GM12878 (cell line): Measurements from ENCODE around the gene DNAJB8. TPM values are rescaled to one million over a fixed set of nuclear protein-coding genes. Genes with fewer than 3 reads are reported as not detected.

Source experiments
- ATAC-seq: fragments of 200-7000 bp; cut with Tn5 transposase; 3 replicates; pipeline ENCODE4 v1.9.1; 2020; ENCODE audit warnings: mild to moderate bottlenecking, moderate library complexity
- BruUV-seq: library from RNA; stranded (reverse); fragments of 400-500 nt; replicated peaks from 2 replicates; lab custom pipeline; 2021; lab: Mats Ljungman, UMichigan
- CTCF ChIA-PET: fragments of 300-600 bp; sonication (Branson Sonifier 250); formaldehyde crosslinking; extraction: SDS; loops from one replicate; lab custom pipeline; 2021; ENCODE audit warnings: inconsistent platforms; lab: Yijun Ruan, JAX
- POLR2A ChIA-PET: fragments of 350-600 bp; formaldehyde crosslinking; extraction: SDS; loops from one replicate; lab custom pipeline; 2021; ENCODE audit warnings: inconsistent platforms; lab: Charles Lee
- RAD21 ChIA-PET: fragments of 300-600 bp; sonication (Branson Sonifier 250); formaldehyde crosslinking; loops from one replicate; lab custom pipeline; 2023; ENCODE audit warnings: antibody characterized with exemption; ENCODE audit not compliant: unreplicated experiment; lab: Charles Lee
- SMC1A ChIA-PET: fragments of 300-600 bp; sonication (Branson Sonifier 250); formaldehyde crosslinking; loops from one replicate; lab custom pipeline; 2023; ENCODE audit not compliant: unreplicated experiment, uncharacterized antibody; lab: Charles Lee
- DNase-seq: peaks from one replicate; pipeline ENCODE4 v3.0.0-alpha.2; 2011; ENCODE audit warnings: low read depth, low spot score
- FAIRE-seq: peaks from 3 replicates; lab custom pipeline; 2011; peaks lifted over from hg19 to GRCh38; lab: Jason Lieb, UNC
- H2AFZ ChIP-seq: 2 replicates; pipeline ENCODE4 v1.6.0; 2011; ENCODE audit warnings: low read depth, low read length, control low read depth; ENCODE audit not compliant: control insufficient read depth
- H3K27ac ChIP-seq: 2 replicates; pipeline ENCODE4 v1.5.1; 2011; ENCODE audit warnings: control low read depth; ENCODE audit not compliant: control insufficient read depth, insufficient read depth
- H3K27me3 ChIP-seq, 2 experiments: replicated peaks in 1 of 2; 2 replicates each; pipeline versions ENCODE4 v1.6.0 to v1.6.1; 2011; ENCODE audit warnings: low read length in 1 of 2; ENCODE audit not compliant: control insufficient read depth in 2 of 2, insufficient read depth in 2 of 2
- H3K36me3 ChIP-seq, 2 experiments: 2 replicates each; pipeline ENCODE4 v1.5.1; 2011; ENCODE audit warnings: low read length in 1 of 2; ENCODE audit not compliant: control insufficient read depth in 2 of 2, insufficient read depth in 2 of 2
- H3K4me1 ChIP-seq: 2 replicates; pipeline ENCODE4 v1.6.1; 2011; ENCODE audit warnings: mild to moderate bottlenecking, low read length, moderate library complexity, mixed read lengths; ENCODE audit not compliant: control insufficient read depth, insufficient read depth
- H3K4me2 ChIP-seq: 2 replicates; pipeline ENCODE4 v1.6.0; 2011; ENCODE audit warnings: control low read depth; ENCODE audit not compliant: control insufficient read depth, insufficient read depth
- H3K4me3 ChIP-seq: fragments of 200-600 bp; sonication (generic); 2 replicates; pipeline ENCODE4 v1.5.1; 2016
- H3K79me2 ChIP-seq: 2 replicates; pipeline ENCODE4 v1.6.0; 2011; ENCODE audit warnings: low read length; ENCODE audit not compliant: control insufficient read depth, insufficient read depth
- H3K9ac ChIP-seq: 2 replicates; pipeline ENCODE4 v1.8.0; 2011; ENCODE audit warnings: low read length, control low read depth, mixed read lengths; ENCODE audit not compliant: control insufficient read depth, insufficient read depth
- H3K9me3 ChIP-seq: replicated peaks from 3 replicates; pipeline ENCODE4 v1.5.1; 2011; ENCODE audit warnings: mild to moderate bottlenecking, low read length; ENCODE audit not compliant: control insufficient read depth, insufficient read depth
- H4K20me1 ChIP-seq: 2 replicates; pipeline ENCODE4 v1.6.0; 2011; ENCODE audit not compliant: control insufficient read depth, insufficient read depth
- ASH2L ChIP-seq: fragments of 300-600, 200-600 bp; sonication (generic); IDR thresholded peaks from 2 replicates; pipeline ENCODE4 v1.6.1; 2017; ENCODE audit warnings: low read depth, mild to moderate bottlenecking, borderline replicate concordance
- BACH1 ChIP-seq: fragments of 450-650 bp; IDR thresholded peaks from 2 replicates; pipeline ENCODE4 v1.6.1; 2017; ENCODE audit warnings: mild to moderate bottlenecking, borderline replicate concordance
- BRCA1 ChIP-seq: IDR thresholded peaks from 2 replicates; pipeline ENCODE4 v1.6.1; 2011; ENCODE audit warnings: low read depth, low read length, improper control_type of control experiment
- CHD2 ChIP-seq: IDR thresholded peaks from 2 replicates; pipeline ENCODE4 v1.6.1; 2011; ENCODE audit warnings: low read depth, low read length, improper control_type of control experiment, borderline replicate concordance
- PAX8 ChIP-seq: fragments of 450-650 bp; IDR thresholded peaks from 2 replicates; pipeline ENCODE4 v1.6.1; 2017; ENCODE audit warnings: mild to moderate bottlenecking, moderate library complexity
- RBBP5 ChIP-seq: fragments of 200-600 bp; sonication (generic); conservative IDR thresholded peaks from 2 replicates; pipeline ENCODE4 v1.6.1; 2016
- SREBF1 ChIP-seq: IDR thresholded peaks from 2 replicates; pipeline ENCODE4 v1.6.1; 2012; ENCODE audit warnings: mild to moderate bottlenecking, low read length
- SREBF2 ChIP-seq: IDR thresholded peaks from 2 replicates; pipeline ENCODE4 v1.6.1; 2012; ENCODE audit warnings: mild to moderate bottlenecking, low read length
- TARDBP ChIP-seq: IDR thresholded peaks from 2 replicates; pipeline ENCODE4 v1.6.1; 2016; ENCODE audit warnings: borderline replicate concordance
- ZNF274 ChIP-seq: IDR thresholded peaks from one replicate; pipeline ENCODE4 v1.8.0; 2011; ENCODE audit not compliant: insufficient read length, insufficient read depth
- WGBS: methylation state at CpG from one replicate; pipeline ENCODE4 v1.1.6; 2016; ENCODE audit warnings: low lambda C conversion rate; ENCODE audit not compliant: insufficient replicate concordance, insufficient coverage; ENCODE audit errors: missing lambda C conversion rate; 5-methylcytosine and 5-hydroxymethylcytosine counted together
- in situ Hi-C: fragments of 300-500 bp; cut with MboI; formaldehyde crosslinking; loops from 9 replicates; pipeline ENCODE4 v1.14.3; 2018; ENCODE audit warnings: mixed read lengths
- intact Hi-C: fragments of 100-400 bp; cut with micrococcal nuclease; formaldehyde crosslinking; loops from one replicate; pipeline ENCODE4 v1.14.2; 2022; ENCODE audit not compliant: unreplicated experiment
- polyA plus RNA-seq, 11 experiments: library from polyadenylated mRNA; depleted of rRNA in 4 of 11; unstranded in 6 of 11; stranded (reverse) in 5 of 11; fragments of >200 nt; fragmentation: Nextera tagmentation in 4 of 11; fragmentation: Illumina TruSeq in 1 of 11; extraction: Ambion mirVana in 4 of 11; extraction: Trizol in 1 of 11; gene quantifications; 1 replicate in 1 of 11; 2 replicates in 10 of 11; pipeline versions ENCODE4 v1.2.1 to v1.2.3, GENCODE V29; 2011 to 2016; ENCODE audit warnings: inconsistent platforms in 2 of 11, missing spikeins in 2 of 11, low read depth in 1 of 11
- total RNA-seq, 4 experiments: library from RNA; depleted of rRNA in 3 of 4; stranded (reverse); fragments of >200 nt in 3 of 4; fragmentation: Illumina TruSeq in 1 of 4; extraction: Trizol in 1 of 4; gene quantifications; 2 replicates each; pipeline versions ENCODE4 v1.2.1 to v1.2.3, GENCODE V29; 2013 to 2021
- TF ChIP-seq, protein P1 (sequence below): fragments of 450-650 bp; IDR thresholded peaks from 2 replicates; pipeline ENCODE4 v1.6.1; 2017; ENCODE audit warnings: borderline replicate concordance
- TF ChIP-seq, protein P2 (sequence below): fragments of 450-650 bp; formaldehyde crosslinking; IDR thresholded peaks from 2 replicates; pipeline ENCODE4 v1.4.0; 2022; ENCODE audit warnings: mild to moderate bottlenecking, moderate library complexity
- TF ChIP-seq, protein P3 (sequence below): IDR thresholded peaks from 2 replicates; pipeline ENCODE4 v1.6.1; 2012; ENCODE audit warnings: low read depth, low read length, improper control_type of control experiment

The DNAJB8 gene
- total and polyA plus RNA-seq, 10 of the 15 experiments (the other 5 are each of a cell fraction or from before 2014, with no cell fraction given) = not detected

DNA sequence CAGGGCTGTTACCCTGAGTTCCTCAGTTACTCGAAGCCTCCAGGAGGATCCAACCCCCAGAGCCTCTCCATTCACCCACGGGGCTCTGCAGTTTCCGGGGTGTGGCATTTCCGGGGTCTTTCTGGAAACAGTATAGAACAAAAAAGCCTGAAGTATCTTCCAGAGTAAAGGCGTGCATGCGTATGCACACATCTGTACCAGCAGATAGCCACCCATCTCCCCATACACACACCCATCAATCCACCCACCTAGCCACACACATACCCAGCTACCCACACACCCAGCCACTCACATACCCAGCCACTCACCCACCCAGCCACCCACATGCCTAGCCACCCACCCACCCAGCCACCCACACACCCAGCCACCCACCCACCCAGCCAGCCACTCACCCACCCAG, 2.9 kb upstream of the DNAJB8 start:
- ChIA-PET CTCF (no interaction called here), SMC1A (no interaction called here), POLR2A (no interaction called here)
- no peak overlapping the region for H3K4me2 ChIP-seq
- no peaks in the 10 kb centered on the region for H3K36me3 ChIP-seq
- H2AFZ ChIP-seq = no peak overlapping the region
- TF ChIP-seq ZNF274 = no peak
- TF ChIP-seq, protein P1, sequence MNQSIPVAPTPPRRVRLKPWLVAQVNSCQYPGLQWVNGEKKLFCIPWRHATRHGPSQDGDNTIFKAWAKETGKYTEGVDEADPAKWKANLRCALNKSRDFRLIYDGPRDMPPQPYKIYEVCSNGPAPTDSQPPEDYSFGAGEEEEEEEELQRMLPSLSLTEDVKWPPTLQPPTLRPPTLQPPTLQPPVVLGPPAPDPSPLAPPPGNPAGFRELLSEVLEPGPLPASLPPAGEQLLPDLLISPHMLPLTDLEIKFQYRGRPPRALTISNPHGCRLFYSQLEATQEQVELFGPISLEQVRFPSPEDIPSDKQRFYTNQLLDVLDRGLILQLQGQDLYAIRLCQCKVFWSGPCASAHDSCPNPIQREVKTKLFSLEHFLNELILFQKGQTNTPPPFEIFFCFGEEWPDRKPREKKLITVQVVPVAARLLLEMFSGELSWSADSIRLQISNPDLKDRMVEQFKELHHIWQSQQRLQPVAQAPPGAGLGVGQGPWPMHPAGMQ = no peak
- no peak for TF ChIP-seq SREBF2
- TF ChIP-seq, protein P2, sequence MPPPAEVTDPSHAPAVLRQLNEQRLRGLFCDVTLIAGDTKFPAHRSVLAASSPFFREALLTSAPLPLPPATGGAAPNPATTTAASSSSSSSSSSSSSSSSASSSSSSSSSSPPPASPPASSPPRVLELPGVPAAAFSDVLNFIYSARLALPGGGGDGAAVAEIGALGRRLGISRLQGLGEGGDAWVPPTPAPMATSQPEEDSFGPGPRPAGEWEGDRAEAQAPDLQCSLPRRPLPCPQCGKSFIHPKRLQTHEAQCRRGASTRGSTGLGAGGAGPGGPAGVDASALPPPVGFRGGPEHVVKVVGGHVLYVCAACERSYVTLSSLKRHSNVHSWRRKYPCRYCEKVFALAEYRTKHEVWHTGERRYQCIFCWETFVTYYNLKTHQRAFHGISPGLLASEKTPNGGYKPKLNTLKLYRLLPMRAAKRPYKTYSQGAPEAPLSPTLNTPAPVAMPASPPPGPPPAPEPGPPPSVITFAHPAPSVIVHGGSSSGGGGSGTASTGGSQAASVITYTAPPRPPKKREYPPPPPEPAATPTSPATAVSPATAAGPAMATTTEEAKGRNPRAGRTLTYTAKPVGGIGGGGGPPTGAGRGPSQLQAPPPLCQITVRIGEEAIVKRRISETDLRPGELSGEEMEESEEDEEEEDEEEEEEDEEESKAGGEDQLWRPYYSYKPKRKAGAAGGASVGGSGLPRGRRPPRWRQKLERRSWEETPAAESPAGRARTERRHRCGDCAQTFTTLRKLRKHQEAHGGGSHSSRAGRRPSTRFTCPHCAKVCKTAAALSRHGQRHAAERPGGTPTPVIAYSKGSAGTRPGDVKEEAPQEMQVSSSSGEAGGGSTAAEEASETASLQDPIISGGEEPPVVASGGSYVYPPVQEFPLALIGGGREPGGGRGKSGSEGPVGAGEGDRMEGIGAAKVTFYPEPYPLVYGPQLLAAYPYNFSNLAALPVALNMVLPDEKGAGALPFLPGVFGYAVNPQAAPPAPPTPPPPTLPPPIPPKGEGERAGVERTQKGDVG (CRISPR knock-in tag) = no peak
- no peak for TF ChIP-seq TARDBP
- TF ChIP-seq ASH2L = no peak
- no peak for TF ChIP-seq RBBP5
- TF ChIP-seq PAX8 = no peak
- no peak for TF ChIP-seq BRCA1
- no peak for TF ChIP-seq CHD2
- no peak for TF ChIP-seq BACH1
- TF ChIP-seq, protein P3, sequence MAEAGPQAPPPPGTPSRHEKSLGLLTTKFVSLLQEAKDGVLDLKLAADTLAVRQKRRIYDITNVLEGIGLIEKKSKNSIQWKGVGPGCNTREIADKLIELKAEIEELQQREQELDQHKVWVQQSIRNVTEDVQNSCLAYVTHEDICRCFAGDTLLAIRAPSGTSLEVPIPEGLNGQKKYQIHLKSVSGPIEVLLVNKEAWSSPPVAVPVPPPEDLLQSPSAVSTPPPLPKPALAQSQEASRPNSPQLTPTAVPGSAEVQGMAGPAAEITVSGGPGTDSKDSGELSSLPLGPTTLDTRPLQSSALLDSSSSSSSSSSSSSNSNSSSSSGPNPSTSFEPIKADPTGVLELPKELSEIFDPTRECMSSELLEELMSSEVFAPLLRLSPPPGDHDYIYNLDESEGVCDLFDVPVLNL = no peak
- no peak for TF ChIP-seq SREBF1
- TF ChIP-seq, all 136 proteins: peak for 0
- H3K27me3 ChIP-seq = peaks cover 3% of the 10 kb centered on the region in 2 experiments; a peak in 3 of 4 replicates
- no peaks in the 10 kb centered on the region for H4K20me1 ChIP-seq
- in situ Hi-C loops (no loop called here), intact Hi-C loops (no loop called here)
- FAIRE-seq (no peak), DNase-seq (no peak), ATAC-seq (no peak)
- BruUV-seq = no TSS peak
- no peak overlapping the region for H3K4me3 ChIP-seq
- no peaks in the 10 kb centered on the region for H3K79me2 ChIP-seq
- 61% methylated on average over 6 of the region's 6 CpGs for WGBS
- H3K9ac ChIP-seq = no peak overlapping the region
- no peak overlapping the region for H3K27ac ChIP-seq
- no peaks in the 10 kb centered on the region for H3K9me3 ChIP-seq
- RAD21 ChIA-PET = no interaction called here
- H3K4me1 ChIP-seq = no peaks in the 10 kb centered on the region; the same call in 1 of the 2 replicates
